Measurements from ENCODE around the gene SURF4. TPM values are rescaled to one million over a fixed set of nuclear protein-coding genes. Genes with fewer than 3 reads are reported as not detected.

SURF4 gene
- total RNA-seq, 1 experiment from 2014 or later: 477 TPM

- no peak for DNase-seq (ENCODE audit: low read depth)
These were observed 22.3 kb downstream of the SURF4 start for GRCh38 chr9:133353548-133353947.

- no peak for DNase-seq (ENCODE audit: low read depth)
These were observed 23.1 kb downstream of the SURF4 start for GRCh38 chr9:133352635-133353340.

DNA sequence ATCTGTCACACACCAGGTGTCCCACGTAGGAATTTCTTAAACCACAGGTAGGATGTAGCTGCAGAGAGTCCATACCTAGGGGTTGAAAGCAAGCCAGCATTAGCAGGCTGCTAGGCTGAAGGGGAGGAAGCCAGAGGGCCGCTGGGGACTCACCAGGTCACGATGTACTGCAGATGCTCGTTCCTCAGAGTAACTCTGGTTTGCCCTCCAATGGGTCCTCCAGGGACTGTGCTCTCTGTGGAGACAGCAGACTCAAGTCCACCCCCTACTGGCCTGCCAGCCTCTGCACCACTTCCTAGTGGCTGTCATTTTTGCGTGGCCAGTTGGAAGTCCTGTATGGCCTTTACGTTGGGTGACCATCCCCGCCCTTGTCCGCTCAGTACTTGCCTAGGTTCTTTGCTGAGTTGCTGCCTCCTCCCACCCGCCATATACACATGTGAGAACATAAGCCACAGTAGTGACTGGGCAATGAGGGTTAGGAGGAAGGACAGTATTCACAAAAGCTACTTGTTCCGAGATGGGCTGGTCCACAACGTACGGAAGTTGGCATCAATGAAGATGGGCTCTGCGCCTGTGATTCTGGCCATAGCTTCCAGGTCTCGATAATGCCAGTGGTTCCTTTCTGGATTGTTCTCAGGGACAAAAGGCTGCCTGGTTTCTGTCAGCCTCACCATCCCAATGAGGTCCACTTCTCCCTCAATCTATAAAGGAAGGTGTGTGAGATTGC is 23.8 kb downstream of the SURF4 start:
- peak; percentile 69 for DNase-seq (ENCODE audit: low read depth)

GRCh38 chr9:133351526-133351907 is 24.3 kb downstream of the SURF4 start:
- no peak for DNase-seq (ENCODE audit: low read depth)

GRCh38 chr9:133349965-133350616 is 25.8 kb downstream of the SURF4 start:
- DNase-seq (ENCODE audit: low read depth): no peak

GRCh38 chr9:133348718-133349573 is 26.9 kb downstream of the SURF4 start:
- DNase-seq (ENCODE audit: low read depth): no peak

DNA sequence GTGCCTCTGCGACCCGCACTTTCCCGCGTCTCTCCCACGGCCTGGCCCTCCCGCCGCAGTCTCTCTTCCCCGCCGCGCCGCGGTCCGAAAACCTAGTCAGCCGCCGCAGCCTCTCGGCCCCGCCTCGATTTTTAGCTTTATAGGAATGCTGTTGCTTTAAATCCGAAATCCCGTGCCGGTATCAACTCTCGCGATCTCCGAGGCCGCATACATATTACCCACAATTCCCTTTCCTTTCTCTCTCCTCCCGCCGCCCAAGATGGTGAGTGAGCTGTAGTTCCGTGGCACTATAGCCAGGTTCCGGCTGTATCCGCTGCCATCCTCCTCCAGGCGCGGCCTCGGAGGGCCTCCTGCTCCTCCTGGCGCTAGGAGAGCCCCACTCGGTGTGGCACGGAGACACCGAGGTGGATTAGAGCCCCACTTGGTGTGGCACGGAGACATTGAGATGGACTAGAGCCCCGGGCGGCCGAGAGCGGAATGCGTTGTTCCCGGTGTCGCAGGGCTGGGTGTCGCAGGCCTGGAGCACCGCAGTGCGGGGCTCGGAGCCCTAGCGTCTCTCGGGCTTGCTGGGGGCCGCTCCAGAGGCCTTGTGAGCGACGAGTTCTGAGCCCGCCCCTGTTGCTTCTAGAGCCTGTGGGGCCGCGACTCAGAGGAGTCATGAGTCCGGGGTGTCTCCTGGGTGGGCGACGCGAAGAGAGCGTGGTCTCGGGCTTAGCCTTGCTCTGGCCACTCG is 27.7 kb downstream of the SURF4 start, which contains the start of the genes MED22 and RPL7A:
MED22 (minus strand) TSS at position 147 of the 733 bp plus-strand sequence. CDS start 1,469 bp downstream, outside the sequence.
RPL7A (plus strand) TSS at position 234 of the 733 bp plus-strand sequence; CDS start at position 260, 26 bp downstream.
- DNase-seq (ENCODE audit: low read depth): peak; percentile 96

DNA sequence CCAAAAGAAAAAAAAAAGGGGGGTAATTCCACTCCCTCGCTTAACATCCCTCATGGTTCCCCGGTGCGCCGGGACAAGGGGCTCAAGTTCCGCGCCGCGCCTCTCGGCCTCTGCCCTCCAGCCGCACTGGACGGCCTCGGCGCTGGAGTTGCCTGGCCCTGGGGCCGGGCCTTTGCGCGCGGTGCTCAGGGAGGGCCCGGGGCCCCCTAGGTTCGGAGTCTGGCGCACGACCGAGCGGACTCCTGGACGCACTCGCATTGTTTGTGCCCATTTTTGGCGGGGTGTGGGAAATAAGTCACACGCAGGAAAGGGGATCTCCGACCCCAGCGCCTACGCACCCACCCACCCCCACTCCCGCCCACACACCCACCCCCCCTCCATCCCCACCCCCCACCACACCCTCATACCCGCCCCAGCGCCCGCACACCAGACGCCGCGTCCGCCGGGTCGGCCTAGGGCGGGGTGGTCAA is 28.3 kb downstream of the SURF4 start:
- peak; percentile 55 for DNase-seq (ENCODE audit: low read depth)

DNA sequence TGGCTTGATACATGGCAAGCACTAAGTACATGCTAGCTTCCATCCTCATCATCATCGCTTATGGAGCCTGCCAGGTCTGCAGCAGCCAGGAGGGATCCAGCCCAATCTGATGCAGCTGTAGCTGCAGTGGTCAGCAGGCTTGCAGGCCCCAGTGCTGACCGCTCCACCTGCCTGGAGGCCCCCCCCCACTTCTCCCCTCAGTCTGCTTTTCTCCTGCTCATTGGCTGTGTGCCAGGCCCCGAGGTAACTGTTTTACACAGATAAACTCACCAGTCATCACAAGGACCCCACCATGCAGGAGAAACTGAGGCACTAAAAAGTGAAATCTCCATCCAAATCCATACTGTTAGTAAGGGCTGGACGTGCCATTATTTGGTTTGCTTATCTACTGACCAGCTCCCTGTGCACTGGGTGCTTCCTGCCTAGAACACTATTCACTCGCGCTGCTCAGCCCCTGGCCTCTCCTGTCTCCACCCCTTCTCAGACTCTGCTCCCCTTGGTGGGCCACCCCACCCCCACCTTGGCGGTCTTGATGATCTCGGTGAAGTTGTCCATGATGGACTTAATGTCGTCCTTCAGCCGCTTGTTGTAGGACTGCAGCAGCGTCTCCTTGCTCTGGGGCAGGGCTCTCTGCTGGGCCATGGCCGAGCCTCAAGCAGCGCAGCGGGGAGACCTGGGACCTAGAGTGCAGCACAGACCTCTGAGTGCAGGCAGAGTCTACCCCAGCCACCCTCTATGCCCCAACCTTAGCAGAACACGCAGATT is 29.7 kb downstream of the SURF4 start:
- DNase-seq (ENCODE audit: low read depth): no peak

DNA sequence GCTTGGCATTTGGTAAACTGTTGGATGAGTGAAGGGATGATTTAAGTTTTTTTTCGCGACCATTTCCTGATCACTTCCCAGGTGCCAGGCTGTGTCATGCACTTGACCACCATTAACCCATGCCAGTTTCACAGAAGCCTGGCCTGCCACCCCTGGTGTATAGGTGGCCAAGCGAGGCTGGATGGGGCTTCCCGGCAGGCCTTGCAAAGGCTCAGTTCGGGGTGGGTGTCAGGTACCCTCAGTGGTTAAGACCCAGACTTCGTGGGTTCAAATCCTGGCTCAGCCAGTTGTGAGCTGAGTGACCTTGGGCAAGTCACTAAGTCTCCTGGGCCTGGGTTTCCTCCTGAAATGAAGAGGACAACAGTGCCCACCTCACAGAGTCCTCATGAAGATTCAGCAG is 30.3 kb downstream of the SURF4 start:
- no peak for DNase-seq (ENCODE audit: low read depth)

DNA sequence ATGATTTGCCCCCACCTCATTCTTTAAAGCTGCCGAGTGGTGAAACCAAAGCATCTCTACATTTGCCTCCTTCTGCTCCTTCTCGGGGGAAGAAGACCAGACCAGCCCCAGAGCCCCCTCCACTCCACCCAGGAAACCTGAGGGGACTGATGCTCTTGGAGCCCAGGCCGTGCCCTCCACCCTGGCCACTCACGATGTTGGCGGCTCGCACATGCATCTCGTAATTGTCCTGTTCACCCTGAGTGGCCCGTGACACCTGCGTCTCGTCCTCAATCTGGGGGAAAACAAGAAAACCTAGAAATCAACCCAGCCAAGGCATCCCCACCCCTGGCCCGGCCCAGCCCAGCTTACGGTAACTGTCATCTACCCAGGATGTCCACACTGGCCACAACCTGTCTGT is 30.9 kb downstream of the SURF4 start:
- no peak for DNase-seq (ENCODE audit: low read depth)

DNA sequence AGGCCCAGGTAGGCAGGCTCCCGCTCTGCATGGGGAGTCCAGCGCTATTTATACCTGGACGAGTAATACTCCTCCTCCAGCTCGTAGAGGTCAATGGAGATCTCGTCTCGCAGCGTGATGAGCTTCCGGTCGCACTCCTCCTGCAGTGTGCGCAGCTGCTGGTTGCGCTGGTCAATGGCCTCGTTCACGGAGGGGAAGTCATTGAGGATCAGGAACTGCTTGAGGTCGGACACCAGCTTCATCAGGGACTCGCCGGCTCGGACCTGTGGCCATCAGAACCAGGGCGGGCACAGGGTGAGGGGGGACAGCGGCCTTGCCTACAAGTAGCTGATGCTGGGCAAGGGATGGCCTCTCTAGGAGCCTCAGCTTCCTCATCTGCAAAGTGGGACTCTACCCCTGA is 31.8 kb downstream of the SURF4 start:
- no peak for DNase-seq (ENCODE audit: low read depth)

DNA sequence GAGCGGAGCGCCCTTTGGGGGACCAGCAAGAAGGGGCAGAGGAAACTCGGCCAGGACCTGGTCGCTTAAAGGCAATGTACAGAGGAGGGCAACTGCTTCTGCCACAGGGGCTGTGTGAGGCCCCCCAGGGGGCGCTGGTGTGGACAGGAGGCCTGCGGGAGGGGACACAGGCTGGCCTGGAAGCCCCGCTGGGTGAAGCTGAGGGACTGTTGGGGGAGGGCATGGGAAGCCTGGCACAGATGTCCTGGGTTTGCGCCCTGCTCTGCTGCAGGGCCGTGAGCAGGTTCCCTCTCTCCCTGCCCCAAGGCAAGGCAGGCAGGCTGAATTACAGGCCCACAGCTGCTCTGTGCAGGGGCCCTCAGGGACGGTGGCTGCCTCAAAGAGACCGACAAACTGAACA is 33.3 kb downstream of the SURF4 start:
- DNase-seq (ENCODE audit: low read depth): no peak

- DNase-seq (ENCODE audit: low read depth): no peak
These were observed 33.8 kb downstream of the SURF4 start for GRCh38 chr9:133342069-133342406.

GRCh38 chr9:133341369-133342068 is 34.3 kb downstream of the SURF4 start:
- DNase-seq (ENCODE audit: low read depth): no peak

GRCh38 chr9:133340916-133341315 is 34.9 kb downstream of the SURF4 start:
- DNase-seq (ENCODE audit: low read depth): no peak

DNA sequence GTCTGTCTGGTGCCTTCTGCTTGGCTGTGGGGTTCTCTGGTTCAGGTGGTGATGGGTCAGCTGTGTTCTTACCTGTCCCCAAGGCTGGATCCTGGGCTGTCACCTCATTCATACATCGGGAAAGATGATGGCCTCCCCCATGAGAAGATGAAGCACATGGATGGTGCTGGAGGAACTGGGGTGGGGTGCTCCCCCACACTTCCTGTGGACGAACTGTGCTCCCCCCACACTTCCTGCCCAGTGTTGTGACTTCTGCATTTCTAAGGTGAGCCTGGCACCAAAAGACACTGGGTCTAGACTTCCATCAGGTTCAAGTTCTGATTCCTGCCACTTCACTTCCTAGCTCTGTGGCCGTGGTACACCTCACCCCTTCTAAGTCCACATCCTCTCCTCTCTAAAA is 35.6 kb downstream of the SURF4 start:
- DNase-seq (ENCODE audit: low read depth): no peak

- no peak for DNase-seq (ENCODE audit: low read depth)
These were observed 36.2 kb downstream of the SURF4 start for GRCh38 chr9:133339641-133340040.
